Dermis microvascular lymphatic vessel endothelial cell (primary cell): ENCODE results near the gene PPARD. TPM values are rescaled to one million over a fixed set of nuclear protein-coding genes. Genes with fewer than 3 reads are reported as not detected.
A peak's percentile ranks its signal among the peaks of the same experiment; 100 is the strongest.
"Not testable (repeated sequence)": the region's sequence is repeated elsewhere in the genome, so short reads cannot be mapped to it uniquely, and the experiment has no call there.

Experiments
- DNase-seq, 2 donors: peaks; one replicate each; pipeline versions ENCODE4 v3.0.0 to v3.0.0-alpha.2; 2010; ENCODE audit warnings: low read depth in 2 of 2
- total RNA-seq: library from RNA; depleted of rRNA; stranded (reverse); fragments of >200 nt; gene quantifications from 2 replicates; pipeline ENCODE4 v1.2.1, GENCODE V29; 2014

Gene PPARD
- total RNA-seq, 1 donor from 2014 or later, result 4.0 TPM

DNA sequence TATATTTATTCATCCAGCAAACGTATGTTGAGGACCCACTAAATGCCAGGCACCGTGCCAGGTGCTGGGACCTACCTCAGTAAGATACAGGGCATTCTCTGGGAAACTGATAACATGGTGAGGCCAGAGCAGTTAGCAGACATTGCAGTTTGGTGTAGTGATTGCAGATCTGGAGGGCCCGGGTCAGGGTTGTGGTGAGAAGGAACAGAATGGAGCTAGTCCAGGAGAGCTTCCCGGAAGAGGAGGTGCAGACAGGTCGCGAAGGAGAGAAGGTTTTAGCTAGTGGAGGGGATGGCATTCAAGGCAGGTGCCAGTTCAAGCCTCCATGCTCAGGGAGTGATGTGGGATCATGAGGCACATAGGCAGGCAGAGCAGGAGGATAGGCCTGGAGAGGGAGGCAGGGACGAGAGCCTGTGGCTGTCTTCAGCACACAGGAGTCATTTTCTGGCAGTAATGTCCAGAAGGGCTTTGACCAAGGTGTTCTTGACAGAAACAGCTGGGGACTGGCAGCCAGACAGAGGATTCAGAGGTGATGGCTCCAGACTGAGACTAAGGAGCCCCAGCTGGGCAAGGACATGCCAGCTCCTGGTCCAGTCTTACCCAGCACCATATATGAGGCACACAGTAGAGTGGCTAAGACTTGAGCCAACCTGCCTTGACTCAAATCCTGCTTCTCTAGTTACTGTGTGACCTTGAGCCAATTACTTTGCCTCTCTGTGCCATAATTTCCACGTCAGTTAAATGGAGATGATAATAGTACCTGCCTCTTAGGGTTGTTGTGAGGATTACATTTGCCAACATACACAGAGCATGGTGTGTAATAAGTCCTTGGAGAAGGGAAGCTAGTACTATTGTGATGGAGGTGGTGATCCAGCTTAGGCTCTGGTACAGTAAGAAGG lies 61.4 kb downstream of the PPARD start:
- DNase-seq, result no peak

DNA sequence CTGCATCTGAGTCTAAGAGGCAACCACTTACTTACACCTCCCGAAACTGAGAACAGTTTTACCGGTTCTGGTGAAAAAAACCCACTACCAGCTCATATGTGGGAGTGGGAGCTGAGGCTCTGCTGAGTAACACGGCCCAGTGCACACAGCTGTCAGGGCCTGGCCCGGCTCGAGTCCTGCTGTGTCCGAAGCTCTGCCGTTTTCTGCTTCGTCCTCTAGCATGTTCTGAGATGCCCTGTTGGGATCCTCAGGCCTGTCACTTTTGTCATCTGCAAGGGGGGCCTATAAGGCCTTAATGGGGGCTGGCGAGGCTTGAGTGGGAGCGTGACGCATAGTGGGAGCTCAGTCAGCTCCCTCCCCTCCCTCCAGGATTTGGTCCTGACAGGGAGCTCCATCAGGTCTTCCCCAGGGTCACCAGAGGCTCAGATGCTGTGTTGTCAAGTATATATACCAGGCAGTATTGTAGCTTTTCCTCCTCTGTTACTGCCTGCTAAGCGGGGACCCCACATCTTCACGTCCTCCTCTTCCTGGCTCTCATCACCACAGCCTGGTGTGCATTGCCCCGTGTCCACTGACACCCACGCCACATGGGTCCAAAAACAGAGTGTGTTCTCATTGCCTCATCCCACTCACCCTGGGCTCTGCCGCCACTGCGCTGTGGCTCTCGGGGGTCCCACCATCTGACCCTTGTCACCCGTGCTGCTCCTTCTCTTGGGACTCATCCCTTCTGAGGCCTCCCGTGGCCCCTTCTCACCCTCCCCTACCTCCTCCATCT lies 64.5 kb downstream of the PPARD start:
- DNase-seq, result no peak

DNA sequence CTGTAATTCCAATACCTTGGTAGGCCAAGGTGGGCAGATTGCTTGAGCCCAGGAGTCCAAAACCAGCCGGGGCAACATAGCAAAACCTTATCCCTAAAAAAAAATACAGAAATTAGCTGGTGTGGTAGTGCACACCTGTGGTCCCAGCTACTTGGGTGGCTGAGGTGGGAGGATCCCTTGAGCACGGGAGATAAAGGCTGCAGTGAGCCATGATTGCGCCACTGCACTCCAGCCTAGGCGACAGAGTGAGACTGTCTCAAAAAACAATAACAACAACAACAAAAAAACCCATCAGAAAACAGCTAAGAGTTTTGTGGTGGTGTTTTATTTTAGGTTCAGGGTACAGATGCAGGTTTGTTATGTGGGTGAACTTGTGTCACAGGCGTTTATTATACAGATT lies 66.9 kb downstream of the PPARD start:
- no peak for DNase-seq

DNA sequence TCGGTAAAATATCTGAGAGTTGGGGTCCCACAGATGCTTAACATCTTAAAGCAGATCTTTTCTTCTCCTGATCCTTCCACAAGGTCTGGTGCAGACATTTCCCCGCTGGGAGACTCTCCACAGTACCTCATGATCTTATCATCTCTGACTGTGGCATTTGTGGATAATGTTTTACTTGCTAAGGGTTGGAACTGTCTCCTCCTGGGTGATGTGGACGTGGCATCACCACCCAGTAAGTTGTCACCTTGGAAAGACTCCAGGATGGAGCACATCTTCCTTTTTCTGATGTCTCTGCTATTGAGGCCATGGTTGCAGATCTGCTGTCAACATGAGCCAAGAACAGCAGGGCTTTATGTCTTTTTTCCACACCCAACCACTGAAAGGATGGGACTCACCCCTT lies 67.8 kb downstream of the PPARD start:
- DNase-seq, result no peak

DNA sequence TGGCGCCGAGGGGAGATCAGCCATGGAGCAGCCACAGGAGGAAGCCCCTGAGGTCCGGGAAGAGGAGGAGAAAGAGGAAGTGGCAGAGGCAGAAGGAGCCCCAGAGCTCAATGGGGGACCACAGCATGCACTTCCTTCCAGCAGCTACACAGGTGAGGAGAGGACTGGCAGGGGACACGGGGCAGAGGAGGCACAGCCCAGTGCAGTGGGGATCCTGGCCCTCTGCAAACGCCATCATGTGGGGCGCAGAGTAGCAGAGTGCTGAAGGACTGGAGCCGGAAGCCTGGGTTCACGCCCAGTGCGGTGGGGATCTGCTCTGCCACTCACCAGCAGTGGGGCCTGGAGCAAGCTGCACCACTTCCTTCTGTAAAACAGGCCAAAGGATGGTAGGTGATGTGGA lies 68.7 kb downstream of the PPARD start:
- no peak for DNase-seq

DNA sequence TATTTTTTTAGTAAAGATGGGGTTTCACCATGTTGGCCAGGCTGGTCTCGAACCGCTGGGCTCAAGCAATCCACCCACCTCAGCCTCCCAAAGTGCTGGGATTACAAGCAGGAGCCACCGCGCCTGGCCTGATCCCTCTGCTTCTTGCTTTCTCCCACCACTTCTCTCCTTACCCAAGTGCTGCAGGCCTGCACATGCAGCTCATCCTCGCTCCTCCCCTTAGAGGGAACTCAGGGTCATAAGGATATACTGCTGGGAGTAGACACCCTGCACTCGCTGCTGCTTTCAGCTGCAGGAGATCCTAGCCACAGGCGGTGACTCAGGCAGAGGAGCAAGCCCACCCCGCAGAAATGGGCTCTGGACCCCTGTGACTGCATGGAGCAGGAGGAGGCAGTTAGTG lies 69.7 kb downstream of the PPARD start:
- no peak for DNase-seq

DNA sequence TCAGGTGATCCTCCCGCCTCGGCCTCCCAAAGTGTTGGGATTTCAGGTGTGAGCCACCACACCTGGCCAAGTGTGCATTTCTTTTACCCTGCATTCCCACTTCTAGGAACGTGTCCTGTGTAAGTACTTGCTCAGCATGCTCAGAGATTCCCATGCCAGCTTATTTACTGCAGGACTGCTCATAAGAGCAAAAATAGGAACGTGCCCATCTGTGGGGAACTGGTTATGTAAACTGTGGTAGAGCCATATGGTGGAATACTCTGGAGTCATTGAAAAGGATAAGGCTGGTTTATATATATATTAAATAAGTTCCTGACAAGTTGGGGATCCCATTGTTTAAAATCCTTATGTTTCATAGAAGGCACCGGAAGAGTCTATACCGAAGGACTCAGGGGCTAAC lies 71.6 kb downstream of the PPARD start:
- no peak for DNase-seq

DNA sequence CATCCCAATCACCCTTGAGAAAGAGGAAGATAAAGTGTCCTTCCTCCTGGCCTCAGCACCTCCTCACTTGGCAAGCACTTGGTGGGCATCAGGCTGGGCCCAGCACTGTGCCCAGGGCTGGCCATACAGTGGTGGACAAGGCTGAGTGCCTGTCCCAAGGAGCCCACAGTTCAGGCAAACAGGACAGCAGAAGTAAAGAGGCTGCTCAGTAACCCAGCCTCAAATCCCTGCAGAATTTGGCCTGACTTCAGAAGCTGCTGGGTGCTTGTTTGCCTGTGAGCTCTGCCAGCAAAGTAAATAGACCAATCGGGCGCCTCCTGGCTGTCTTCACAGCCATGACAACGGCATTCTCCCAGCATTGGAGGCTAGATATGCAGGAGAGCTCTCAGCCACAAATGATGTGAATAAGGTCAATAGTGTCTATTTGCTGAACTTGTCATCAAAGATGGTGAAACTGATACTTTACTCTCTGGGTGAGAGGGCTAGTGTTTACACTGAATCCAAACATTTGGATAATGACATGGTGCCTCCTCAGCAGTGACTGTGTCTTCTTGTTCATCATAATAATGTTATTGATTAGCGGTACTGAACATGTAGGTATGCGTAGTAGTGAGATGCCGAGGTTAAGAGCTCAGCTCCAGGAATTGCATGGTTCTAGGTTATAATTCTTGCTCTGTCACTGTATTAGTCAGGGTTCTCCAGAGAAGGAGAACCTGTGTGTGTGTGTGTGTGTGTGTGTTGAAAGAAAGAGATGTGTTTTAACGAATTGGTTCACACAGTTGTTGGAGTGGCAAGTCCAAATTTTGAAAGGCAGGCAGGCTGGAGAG lies 72.9 kb downstream of the PPARD start:
- peak; percentile 60 to 72 for DNase-seq

DNA sequence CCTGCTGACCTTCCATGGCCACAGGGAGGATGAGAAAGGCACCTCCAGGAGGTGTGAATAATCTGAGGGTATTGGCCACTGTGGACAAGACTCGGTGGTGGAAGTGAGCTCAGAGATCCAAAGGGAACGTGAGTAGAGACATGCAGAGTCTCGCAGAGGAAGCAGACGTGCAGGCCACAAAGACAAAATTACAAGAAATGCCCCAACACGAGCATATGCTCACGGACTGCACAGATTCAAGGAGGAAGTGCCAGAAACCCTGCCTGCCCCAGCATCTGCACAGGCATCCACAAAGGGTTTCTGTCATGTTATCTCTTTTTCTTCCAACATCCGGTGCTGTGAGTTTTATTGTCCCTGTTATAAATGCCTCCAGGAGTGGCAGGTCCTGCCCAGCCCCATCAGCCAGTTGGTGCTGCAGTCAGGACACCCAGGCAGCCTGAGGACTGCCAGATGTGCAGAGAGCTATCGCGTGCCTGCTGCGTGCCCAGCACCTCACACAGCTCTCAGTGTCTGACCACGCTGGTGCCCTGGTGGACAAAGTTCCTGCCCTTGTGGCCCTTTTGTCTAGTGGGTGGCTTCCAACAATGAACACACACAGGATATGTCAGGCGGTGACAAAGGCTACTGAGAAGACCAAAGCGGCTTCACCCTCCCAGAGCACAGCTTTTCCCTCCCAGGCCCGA lies 75.8 kb downstream of the PPARD start:
- no peak for DNase-seq

DNA sequence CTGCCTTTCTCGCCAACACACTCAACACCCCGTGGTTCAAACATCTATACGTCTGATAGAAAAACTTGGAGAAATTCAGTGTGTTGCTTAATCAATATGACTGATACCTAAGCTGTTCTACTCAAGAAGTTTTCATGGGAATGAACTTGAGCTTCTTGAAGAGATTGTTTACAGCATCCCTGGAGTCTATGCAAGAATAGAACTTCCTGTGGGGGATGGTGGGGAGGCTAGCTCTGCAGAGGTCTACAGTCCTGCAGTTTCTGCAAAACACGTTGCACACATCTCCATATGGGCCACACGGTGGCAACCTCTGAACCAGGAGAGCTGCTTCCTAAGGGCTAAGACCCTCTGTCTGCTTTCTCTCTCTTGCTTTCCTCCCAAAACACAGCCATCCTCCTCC lies 77.1 kb downstream of the PPARD start:
- peak; percentile 9 to 61 for DNase-seq

DNA sequence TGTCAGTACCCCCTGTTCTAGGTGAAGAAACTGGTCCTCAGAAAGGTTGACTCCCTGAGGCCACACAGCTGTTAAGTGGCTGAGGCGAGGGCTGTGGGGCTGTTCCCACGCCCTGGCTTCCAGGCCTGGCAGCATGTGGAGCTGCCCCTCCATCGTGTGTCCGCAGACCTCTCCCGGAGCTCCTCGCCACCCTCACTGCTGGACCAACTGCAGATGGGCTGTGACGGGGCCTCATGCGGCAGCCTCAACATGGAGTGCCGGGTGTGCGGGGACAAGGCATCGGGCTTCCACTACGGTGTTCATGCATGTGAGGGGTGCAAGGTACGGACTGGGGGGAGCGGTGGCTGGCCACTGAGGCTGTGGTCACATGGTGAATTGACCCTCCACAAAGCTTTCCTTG lies 77.6 kb downstream of the PPARD start:
- no peak for DNase-seq

DNA sequence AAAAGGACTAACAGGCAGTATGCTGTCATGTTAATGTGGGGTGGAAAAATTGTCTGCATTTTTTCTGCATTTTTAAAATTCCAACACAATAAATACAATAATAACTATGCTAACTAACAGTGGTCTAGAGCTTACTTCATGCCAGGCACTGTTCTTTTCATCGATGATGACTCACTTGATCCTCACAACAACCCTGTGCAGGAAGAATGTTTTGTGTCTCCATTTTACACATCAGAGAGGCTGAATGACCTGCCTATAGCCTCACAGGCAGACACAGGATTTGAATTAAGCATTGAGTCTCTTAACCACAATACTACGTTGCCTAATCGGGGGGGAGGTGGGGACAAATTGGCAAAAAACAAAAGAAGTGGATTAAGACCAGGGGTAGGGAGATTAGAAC lies 82.9 kb downstream of the PPARD start:
- peak; percentile 92 to 95 for DNase-seq

DNA sequence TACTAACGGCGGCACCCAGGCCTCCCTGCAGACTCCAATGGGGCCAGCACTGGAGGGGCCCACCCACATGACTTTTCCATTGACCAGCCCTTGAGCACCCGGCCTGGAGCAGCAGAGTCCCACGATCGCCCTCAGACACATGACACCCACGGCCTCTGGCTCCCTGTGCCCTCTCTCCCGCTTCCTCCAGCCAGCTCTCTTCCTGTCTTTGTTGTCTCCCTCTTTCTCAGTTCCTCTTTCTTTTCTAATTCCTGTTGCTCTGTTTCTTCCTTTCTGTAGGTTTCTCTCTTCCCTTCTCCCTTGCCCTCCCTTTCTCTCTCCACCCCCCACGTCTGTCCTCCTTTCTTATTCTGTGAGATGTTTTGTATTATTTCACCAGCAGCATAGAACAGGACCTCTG lies 83.7 kb downstream of the PPARD start:
- peak in 1 of 2 donors; percentile 57 for DNase-seq

DNA sequence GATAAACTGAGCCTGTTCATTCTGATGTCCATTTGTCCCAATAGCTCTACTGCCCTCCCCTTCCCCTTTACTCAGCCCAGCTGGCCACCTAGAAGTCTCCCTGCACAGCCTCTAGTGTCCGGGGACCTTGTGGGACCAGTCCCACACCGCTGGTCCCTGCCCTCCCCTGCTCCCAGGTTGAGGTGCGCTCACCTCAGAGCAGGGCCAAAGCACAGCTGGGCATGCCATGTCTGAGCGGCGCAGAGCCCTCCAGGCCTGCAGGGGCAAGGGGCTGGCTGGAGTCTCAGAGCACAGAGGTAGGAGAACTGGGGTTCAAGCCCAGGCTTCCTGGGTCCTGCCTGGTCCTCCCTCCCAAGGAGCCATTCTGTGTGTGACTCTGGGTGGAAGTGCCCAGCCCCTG lies 85.1 kb downstream of the PPARD start:
- no peak for DNase-seq

DNA sequence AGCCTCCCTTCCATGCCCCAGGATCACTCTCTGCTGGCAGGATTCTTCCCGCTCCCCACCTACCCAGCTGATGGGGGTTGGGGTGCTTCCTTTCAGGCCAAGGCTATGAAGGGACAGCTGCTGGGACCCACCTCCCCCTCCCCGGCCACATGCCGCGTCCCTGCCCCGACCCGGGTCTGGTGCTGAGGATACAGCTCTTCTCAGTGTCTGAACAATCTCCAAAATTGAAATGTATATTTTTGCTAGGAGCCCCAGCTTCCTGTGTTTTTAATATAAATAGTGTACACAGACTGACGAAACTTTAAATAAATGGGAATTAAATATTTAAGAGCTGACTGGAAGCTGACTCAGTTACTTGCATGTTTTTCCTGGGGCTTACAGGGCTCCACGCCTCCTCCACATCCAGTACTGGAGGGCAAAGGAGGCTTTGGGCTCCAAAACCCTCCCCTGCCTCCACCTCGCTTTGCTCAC lies 85.5 kb downstream of the PPARD start:
- peak in 1 of 2 donors; percentile 46 for DNase-seq

DNA sequence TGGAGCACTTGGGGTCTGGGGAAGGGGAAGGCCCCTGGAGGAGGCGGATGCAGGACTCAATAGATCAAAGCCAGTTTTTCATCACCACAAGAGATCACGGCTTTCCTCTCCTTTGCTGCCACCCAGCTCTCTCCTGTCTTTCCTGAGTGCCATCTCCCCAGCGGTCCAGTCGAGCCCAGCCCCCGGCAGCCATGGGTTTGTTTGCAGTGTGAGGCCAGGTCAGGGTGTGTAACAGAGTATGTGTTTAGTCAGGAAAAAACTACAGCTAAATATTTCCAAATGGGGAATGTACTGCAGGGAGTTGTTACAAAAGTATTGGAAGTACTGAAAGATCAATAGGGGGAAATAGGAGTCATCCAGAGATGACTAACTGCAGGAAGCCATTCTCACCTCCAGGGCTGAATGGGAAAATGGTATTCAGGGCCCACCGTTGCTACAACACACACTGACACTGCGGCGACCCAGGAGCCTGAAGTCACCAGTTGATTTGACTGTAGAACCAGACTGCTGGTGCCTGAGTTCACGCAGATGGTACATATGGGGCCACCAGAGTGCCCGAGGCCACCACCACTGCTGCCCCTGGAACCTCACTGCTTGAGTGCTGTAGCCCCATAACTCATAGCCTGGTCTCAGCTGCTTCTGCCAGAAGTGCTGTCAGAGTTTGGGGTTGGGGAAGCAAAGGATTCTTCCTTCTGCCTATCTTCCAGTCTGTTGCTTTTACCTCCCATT lies 86.2 kb downstream of the PPARD start:
- DNase-seq, result peak in 1 of 2 donors; percentile 74

DNA sequence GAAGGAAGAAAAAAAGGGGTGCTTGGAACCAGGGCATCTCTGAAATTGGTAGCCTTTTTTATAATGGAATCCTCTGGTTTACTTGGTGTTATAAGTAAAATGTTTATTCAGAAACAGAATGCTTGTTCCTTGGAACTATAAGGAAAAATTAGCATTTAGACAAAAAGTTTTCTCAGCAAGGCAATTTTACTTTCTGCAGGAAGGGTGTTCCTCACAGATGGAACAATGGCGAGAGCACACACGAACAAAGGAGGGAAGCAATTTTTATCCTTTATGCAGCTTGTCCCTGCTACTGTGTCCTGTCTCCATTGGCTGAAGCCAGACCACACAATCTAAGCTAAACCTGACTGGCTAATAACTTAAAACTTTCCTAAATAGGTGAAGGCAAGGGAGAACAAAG lies 87.1 kb downstream of the PPARD start:
- no peak for DNase-seq

DNA sequence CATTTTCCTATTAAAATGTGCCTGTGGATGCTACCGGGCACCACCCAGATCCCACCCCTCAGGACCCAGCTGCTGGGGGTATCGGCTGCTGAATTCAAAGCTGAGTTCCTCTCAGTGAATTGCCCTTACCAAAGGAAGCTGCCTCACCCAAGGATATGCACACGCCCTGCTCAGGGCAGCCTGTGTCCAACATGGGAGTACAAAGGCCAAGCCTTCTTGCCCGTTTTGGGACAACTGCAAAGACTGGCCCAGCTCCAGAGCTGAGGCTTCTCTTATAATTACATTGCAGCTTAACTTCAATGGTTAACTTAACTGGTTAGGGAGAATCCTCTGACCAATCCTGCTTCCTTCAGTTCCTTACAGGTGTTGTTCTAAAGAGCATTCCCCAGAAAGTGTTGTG lies 89.9 kb downstream of the PPARD start:
- DNase-seq, result no peak

DNA sequence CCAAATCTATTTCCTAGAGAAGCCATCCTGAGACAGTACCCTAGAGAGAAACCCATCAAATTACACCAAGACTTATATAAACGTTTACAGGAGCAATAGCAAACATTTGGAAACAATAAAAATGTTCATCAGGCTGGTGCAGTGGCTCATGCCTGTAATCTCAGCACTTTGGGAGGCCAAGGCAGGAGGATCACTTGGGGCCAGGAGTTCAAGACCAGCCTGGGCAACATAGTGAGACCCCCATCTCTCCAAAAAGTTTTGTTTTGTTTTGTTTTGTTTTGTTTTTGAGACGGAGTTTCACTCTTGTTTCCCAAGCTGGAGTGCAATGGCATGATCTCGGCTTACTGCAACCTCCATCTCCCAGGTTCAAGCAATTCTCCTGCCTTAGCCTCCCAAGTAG lies 90.3 kb downstream of the PPARD start:
- not testable (repeated sequence) for DNase-seq

DNA sequence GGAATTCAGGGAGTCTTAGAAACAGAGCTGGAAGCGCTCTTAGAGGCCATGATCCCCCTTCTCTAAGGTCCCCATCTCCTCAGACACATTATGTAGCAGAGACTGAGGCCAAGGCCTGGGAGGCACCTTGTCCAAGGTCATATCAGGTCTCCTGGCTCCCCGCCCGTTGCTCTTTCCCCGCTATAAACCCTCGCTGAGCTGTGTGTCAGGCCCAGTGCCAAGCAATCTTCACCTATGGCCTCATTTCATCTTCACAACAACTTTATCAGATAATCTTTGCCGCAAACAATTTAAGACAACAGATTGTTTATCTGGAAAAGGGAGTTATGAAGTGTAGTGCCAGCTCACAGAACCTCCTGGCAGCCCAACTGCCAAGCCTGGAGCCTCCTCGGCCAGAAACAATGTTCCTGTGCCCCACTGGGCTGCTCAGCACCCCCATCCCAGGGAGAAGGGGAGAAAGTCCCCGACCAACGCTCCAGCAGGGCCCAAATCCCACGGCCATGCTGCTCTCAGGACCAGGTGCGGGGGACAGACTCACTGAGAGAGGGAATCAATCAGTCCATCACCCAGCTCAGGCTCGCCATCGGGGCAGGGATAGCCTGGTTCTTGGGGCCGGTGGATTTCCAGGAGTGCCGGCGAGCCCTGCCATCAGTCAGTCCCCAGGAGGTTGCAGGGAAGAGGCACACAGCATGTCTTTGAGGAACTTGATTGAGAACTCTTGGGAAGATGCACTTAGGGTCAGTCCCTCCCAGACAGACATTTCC lies 92.9 kb downstream of the PPARD start:
- DNase-seq, result no peak
